ENCODE data around the gene ABCC12.
"Not testable (repeated sequence)": the region's sequence is repeated elsewhere in the genome, so short reads cannot be mapped to it uniquely, and the experiment has no call there.

The ABCC12 gene

GRCh38 chr16:48155926-48156789 lies at the start of gene ABCC12:
ABCC12 (minus strand) TSS chr16:48155993; CDS start chr16:48146424, 9,569 bp downstream.
- in situ Hi-C loops (cut with HindIII; ENCODE audit: low sequenced_read_pairs): no loop called here

GRCh38 chr16:48204825-48205151 lies 49.0 kb upstream of the ABCC12 start:
- in situ Hi-C loops (cut with HindIII; ENCODE audit: low sequenced_read_pairs): no loop called here

GRCh38 chr16:48203974-48204824 lies 48.4 kb upstream of the ABCC12 start:
- in situ Hi-C loops (cut with HindIII; ENCODE audit: low sequenced_read_pairs): no loop called here

- in situ Hi-C loops (cut with HindIII; ENCODE audit: low sequenced_read_pairs): no loop called here
Measured at GRCh38 chr16:48201515-48202201, 45.9 kb upstream of the ABCC12 start.

GRCh38 chr16:48197294-48197693 lies 41.5 kb upstream of the ABCC12 start:
- in situ Hi-C loops (cut with HindIII; ENCODE audit: low sequenced_read_pairs): no loop called here

- in situ Hi-C loops (cut with HindIII; ENCODE audit: low sequenced_read_pairs): no loop called here
Measured at GRCh38 chr16:48194828-48195556, 39.2 kb upstream of the ABCC12 start.

- in situ Hi-C loops (cut with HindIII; ENCODE audit: low sequenced_read_pairs): no loop called here
Measured at GRCh38 chr16:48193846-48194245, 38.1 kb upstream of the ABCC12 start.

GRCh38 chr16:48188449-48189102 lies 32.8 kb upstream of the ABCC12 start:
- in situ Hi-C loops (cut with HindIII; ENCODE audit: low sequenced_read_pairs): no loop called here

GRCh38 chr16:48187779-48188178 lies 32.0 kb upstream of the ABCC12 start:
- in situ Hi-C loops (cut with HindIII; ENCODE audit: low sequenced_read_pairs): no loop called here

- in situ Hi-C loops (cut with HindIII; ENCODE audit: low sequenced_read_pairs): no loop called here
Measured at GRCh38 chr16:48184681-48185080, 28.9 kb upstream of the ABCC12 start.

GRCh38 chr16:48182979-48183537 lies 27.3 kb upstream of the ABCC12 start:
- in situ Hi-C loops (cut with HindIII; ENCODE audit: low sequenced_read_pairs): no loop called here

- in situ Hi-C loops (cut with HindIII; ENCODE audit: low sequenced_read_pairs): not testable (repeated sequence)
Measured at GRCh38 chr16:48181746-48182520, 26.1 kb upstream of the ABCC12 start.

GRCh38 chr16:48180868-48181480 lies 25.2 kb upstream of the ABCC12 start:
- in situ Hi-C loops (cut with HindIII; ENCODE audit: low sequenced_read_pairs): no loop called here

- in situ Hi-C loops (cut with HindIII; ENCODE audit: low sequenced_read_pairs): no loop called here
Measured at GRCh38 chr16:48176635-48177408, 21.0 kb upstream of the ABCC12 start.

GRCh38 chr16:48173889-48174288 lies 18.1 kb upstream of the ABCC12 start:
- in situ Hi-C loops (cut with HindIII; ENCODE audit: low sequenced_read_pairs): no loop called here

GRCh38 chr16:48172682-48173081 lies 16.9 kb upstream of the ABCC12 start:
- in situ Hi-C loops (cut with HindIII; ENCODE audit: low sequenced_read_pairs): no loop called here

- in situ Hi-C loops (cut with HindIII; ENCODE audit: low sequenced_read_pairs): loop anchor here (5.0 kb wide), 1 partner anchor 53 kb away; no protein-coding TSS in a partner anchor
Measured at GRCh38 chr16:48169896-48170295, 14.1 kb upstream of the ABCC12 start.

GRCh38 chr16:48168075-48168474 lies 12.3 kb upstream of the ABCC12 start:
- in situ Hi-C loops (cut with HindIII; ENCODE audit: low sequenced_read_pairs): loop anchor here (5.0 kb wide), 1 partner anchor 51 kb away; no protein-coding TSS in a partner anchor
